Adipose tissue (tissue), 3 donors: ENCODE measurements around the gene HSPB6. TPM values are rescaled to one million over a fixed set of nuclear protein-coding genes. Genes with fewer than 3 reads are reported as not detected.
"Not testable (repeated sequence)": the region's sequence is repeated elsewhere in the genome, so short reads cannot be mapped to it uniquely, and the experiment has no call there.

Experiments used
- H3K27ac ChIP-seq: one replicate; pipeline ENCODE4 v1.5.1; 2013; ENCODE audit warnings: low read depth, low read length
- WGBS, 3 donors: extraction: QIAGEN DNeasy Blood & Tissue Kit; methylation state at CpG; one replicate each; pipeline ENCODE4 v1.1.7; 2013; 5-methylcytosine and 5-hydroxymethylcytosine counted together
- polyA plus RNA-seq, 3 donors: library from polyadenylated mRNA; stranded (reverse); fragments of 200-250 nt; gene quantifications; one replicate each; pipeline ENCODE4 v1.2.3, GENCODE V29; 2013
- donor health status: healthy with polysubstance abuse.
- donor health status: Bipolar disorder and iron deficiency.
- donor health status: healthy.

HSPB6 gene
- polyA plus RNA-seq, 3 donors, result 63.3 to 608 (median 552) TPM

- 92 to 97% (median 97%) methylated on average over 12 of the region's 12 CpGs for WGBS, 3 donors
Observed at GRCh38 chr19:35724560-35724959, 32.3 kb downstream of the HSPB6 start.

DNA sequence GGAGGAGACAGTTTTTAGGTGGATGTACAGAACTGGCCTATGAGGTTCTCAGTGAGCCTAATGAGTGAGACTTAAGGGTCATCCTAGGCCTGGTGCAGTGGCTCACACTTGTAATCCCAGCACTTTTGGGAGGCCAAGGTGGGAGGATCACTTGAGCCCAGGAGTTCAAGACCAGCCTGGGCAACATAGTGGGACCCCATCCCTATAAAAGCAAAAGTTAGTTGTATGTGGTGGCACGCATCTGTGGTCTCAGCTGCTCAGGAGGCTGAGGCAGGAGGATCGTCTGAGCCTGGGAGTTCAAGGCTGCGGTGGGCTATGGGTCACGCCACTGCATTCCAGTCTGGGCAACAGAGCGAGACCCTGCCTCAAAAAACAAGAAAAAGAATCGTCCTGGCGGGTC is 32.7 kb downstream of the HSPB6 start:
- 92 to 98% (median 94%) methylated on average over 7 of the region's 7 CpGs for WGBS, 3 donors
- H3K27ac ChIP-seq, result not testable (repeated sequence)

More at GRCh38 chr19:35724560-35724959, 32.3 kb downstream of the HSPB6 start:
- no peak overlapping the region for H3K27ac ChIP-seq

DNA sequence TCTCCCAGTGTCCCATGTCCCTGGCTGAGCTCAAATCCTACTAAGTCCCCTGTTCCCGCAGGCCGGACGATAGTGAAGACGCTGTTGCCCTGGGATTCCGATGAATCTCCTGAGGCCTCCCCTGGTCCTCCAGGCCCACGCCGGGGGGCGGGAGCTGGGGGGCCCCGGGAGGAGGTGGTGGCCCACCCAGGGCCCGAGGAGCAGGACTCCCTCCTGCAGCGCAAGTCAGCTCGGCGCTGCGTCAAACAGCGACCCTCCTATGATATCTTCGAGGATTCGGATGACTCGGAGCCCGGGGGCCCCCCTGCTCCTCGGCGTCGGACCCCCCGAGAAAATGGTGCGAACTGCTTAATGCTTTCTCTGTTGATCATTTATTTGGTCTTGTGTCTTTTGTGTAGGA is 33.2 kb downstream of the HSPB6 start:
- no peak overlapping the region for H3K27ac ChIP-seq
- 94 to 96% (median 94%) methylated on average over 24 of the region's 24 CpGs for WGBS, 3 donors

DNA sequence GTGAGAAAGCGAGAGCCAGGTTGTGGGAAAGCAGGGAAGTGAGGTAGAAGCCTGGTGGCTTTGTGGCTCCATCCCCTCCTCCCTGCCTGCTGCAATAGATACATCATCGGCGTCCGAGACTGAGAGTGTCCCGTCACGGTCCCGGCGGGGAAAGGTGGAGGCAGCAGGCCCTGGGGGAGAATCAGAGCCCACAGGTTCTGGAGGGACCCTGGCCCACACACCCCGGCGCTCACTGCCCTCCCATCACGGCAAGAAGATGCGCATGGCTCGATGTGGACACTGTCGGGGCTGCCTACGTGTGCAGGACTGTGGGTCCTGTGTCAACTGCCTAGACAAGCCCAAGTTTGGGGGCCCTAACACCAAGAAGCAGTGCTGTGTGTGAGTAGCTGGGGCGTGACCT is 33.9 kb downstream of the HSPB6 start:
- WGBS, 3 donors, result 92 to 94% (median 93%) methylated on average over 16 of the region's 16 CpGs
- H3K27ac ChIP-seq, result no peak overlapping the region

DNA sequence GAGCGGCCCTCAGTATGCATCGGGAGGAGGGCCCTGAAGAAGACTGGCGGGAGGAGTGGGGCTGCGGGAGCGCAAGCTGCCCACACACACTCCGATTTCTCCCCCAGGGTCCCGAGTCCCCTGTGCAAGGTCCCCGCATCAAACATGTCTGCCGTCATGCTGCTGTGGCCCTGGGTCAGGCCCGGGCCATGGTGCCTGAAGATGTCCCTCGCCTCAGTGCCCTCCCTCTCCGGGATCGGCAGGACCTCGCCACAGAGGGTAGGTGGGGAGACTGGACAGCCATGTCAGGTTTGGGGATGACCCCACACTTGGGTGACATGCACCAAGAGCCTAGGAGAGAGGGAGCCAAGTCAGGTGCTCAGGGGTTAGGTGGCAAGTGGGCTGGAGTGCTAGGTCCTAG is 34.4 kb downstream of the HSPB6 start:
- H3K27ac ChIP-seq, result no peak overlapping the region
- WGBS, 3 donors, result 92 to 94% (median 94%) methylated on average over 12 to 14 of the region's 14 CpGs

DNA sequence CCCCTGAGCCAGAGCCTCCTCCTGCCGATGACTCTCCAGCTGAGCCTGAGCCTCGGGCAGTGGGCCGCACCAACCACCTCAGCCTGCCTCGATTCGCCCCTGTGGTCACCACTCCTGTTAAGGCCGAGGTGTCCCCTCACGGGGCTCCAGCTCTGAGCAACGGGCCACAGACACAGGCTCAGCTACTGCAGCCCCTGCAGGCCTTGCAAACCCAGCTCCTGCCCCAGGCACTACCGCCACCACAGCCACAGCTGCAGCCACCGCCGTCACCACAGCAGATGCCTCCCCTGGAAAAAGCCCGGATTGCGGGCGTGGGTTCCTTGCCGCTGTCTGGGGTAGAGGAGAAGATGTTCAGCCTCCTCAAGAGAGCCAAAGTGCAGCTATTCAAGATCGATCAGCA is 35.5 kb downstream of the HSPB6 start:
- 92 to 96% (median 94%) methylated on average over 15 to 16 of the region's 16 CpGs for WGBS, 3 donors
- no peak overlapping the region for H3K27ac ChIP-seq

DNA sequence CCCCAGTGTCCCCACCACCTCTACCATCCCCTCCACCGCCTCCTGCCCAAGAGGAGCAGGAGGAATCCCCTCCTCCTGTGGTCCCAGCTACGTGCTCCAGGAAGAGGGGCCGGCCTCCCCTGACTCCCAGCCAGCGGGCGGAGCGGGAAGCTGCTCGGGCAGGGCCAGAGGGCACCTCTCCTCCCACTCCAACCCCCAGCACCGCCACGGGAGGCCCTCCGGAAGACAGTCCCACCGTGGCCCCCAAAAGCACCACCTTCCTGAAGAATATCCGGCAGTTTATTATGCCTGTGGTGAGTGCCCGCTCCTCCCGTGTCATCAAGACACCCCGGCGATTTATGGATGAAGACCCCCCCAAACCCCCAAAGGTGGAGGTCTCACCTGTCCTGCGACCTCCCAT is 36.2 kb downstream of the HSPB6 start:
- H3K27ac ChIP-seq, result no peak overlapping the region
- WGBS, 3 donors, result 80 to 87% (median 86%) methylated on average over 14 to 17 of the region's 17 CpGs

DNA sequence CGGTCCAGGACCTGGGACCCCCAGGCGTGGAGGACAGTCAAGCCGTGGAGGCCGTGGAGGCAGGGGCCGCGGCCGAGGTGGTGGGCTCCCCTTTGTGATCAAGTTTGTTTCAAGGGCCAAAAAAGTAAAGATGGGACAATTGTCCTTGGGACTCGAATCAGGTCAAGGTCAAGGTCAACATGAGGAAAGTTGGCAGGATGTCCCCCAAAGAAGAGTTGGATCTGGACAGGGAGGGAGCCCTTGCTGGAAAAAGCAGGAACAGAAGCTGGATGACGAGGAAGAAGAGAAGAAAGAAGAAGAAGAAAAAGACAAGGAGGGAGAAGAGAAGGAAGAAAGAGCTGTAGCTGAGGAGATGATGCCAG is 36.7 kb downstream of the HSPB6 start:
- WGBS, 3 donors, result 81 to 89% (median 88%) methylated on average over 9 of the region's 9 CpGs
- no peak overlapping the region for H3K27ac ChIP-seq

GRCh38 chr19:35719402-35720162 is 37.2 kb downstream of the HSPB6 start:
- WGBS, 3 donors, result 75 to 90% (median 89%) methylated on average over 32 of the region's 32 CpGs
- no peak overlapping the region for H3K27ac ChIP-seq

- WGBS, 3 donors, result 1% methylated on average over 37 to 42 of the region's 42 CpGs
- peak overlapping the region; percentile 76 for H3K27ac ChIP-seq
Observed at GRCh38 chr19:35718345-35719041, 38.3 kb downstream of the HSPB6 start.

DNA sequence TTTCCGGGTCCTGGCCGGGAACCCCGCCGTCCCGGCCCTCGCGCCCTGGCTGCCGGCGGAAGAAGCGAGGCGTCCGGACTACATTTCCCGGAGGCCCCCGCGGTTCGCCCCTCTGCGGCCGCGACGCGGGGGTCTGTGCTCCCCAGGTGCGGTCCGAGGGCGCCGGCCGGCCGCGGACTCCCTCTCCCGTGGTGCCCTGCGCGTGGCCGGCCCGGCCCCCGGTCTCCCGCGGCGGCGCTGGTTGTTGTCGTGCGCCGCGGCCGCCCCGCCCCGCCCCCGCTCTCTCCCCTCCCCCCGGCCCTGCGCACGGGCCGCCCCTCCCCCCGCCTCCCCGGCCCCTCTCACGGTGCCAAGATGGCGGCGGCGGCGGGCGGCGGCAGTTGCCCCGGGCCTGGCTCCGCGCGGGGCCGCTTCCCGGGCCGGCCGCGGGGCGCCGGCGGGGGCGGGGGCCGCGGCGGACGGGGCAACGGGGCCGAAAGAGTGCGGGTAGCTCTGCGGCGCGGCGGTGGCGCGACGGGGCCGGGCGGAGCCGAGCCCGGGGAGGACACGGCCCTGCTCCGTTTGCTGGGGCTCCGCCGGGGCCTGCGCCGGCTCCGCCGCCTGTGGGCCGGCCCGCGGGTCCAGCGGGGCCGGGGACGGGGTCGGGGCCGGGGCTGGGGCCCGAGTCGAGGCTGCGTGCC is 39.0 kb downstream of the HSPB6 start, which contains the start of gene KMT2B:
Gene KMT2B (plus strand): TSS at position 339 of the 680 bp plus-strand sequence. CDS start 16 bp downstream, at position 355.
- H3K27ac ChIP-seq, result peak within 1 kb of the TSS; percentile 76
- WGBS, 3 donors, result 0 to 1% (median 1%) methylated on average over 27 to 101 of the region's 109 CpGs

GRCh38 chr19:35716801-35717664 is 39.8 kb downstream of the HSPB6 start:
- WGBS, 3 donors, result 0 to 1% (median 1%) methylated on average over 68 to 77 of the region's 77 CpGs
- H3K27ac ChIP-seq, result no peak overlapping the region

GRCh38 chr19:35715981-35716800 is 40.6 kb downstream of the HSPB6 start:
- no peak overlapping the region for H3K27ac ChIP-seq
- WGBS, 3 donors, result 2 to 3% (median 3%) methylated on average over 52 of the region's 52 CpGs

GRCh38 chr19:35715355-35715809 is 41.4 kb downstream of the HSPB6 start:
- H3K27ac ChIP-seq, result no peak overlapping the region
- 76 to 85% (median 81%) methylated on average over 5 to 7 of the region's 7 CpGs for WGBS, 3 donors

GRCh38 chr19:35714601-35715354 is 42.1 kb downstream of the HSPB6 start:
- no peak overlapping the region for H3K27ac ChIP-seq
- WGBS, 3 donors, result 75 to 79% (median 79%) methylated on average over 13 to 14 of the region's 14 CpGs

DNA sequence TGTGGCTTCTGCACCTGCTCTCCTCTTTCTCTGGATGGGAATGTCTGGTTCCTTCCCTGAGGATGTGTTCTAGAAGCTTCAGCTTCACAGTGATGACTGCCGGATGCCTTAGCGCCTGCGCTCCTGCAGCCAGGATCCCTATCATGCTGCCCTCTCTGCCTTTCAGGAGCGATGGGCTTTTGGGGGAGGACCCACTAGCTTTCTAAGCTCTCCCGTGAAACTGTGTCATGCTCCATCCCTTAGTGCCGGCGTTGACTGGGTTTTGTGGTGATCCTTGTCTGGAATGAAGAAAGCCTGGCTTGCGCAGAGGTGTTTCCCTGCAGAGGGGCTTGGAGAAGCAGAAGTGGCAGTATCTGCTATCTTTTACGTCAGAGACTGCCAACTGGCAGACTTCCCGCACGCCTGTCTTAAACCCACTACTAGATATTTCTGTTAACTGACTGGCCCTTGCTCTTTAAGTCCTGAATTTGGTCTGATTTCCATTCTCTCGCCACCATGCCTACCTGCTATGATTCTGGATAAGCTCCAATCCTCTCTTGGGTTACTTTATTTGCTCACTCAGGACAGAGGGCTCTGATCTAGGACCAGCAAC is 42.8 kb downstream of the HSPB6 start:
- no peak overlapping the region for H3K27ac ChIP-seq
- 72 to 84% (median 79%) methylated on average over 12 of the region's 12 CpGs for WGBS, 3 donors

- 65 to 79% (median 76%) methylated on average over 2 of the region's 2 CpGs for WGBS, 3 donors
Observed at GRCh38 chr19:35713506-35713850, 43.4 kb downstream of the HSPB6 start.

More at GRCh38 chr19:35713506-35713850, 43.4 kb downstream of the HSPB6 start:
- no peak overlapping the region for H3K27ac ChIP-seq
